Measurements from ENCODE around the gene CDH13.

Gene CDH13

GRCh38 chr16:82628088-82628423, 1.3 kb downstream of the CDH13 start:
- DNase-seq (ENCODE audit: low read depth in 2 of 2): no peak

- DNase-seq (ENCODE audit: low read depth in 2 of 2): no peak
Observed at GRCh38 chr16:82628711-82629110, 1.9 kb downstream of the CDH13 start.

GRCh38 chr16:82629441-82630027, 2.8 kb downstream of the CDH13 start:
- DNase-seq (ENCODE audit: low read depth in 2 of 2): peak; percentile 56 to 61

GRCh38 chr16:82630219-82630618, 3.5 kb downstream of the CDH13 start:
- DNase-seq (ENCODE audit: low read depth in 2 of 2): no peak

- peak in 1 of 2 experiments; percentile 24 for DNase-seq (ENCODE audit: low read depth in 2 of 2)
Observed at GRCh38 chr16:82630688-82631087, 3.9 kb downstream of the CDH13 start.

- no peak for DNase-seq (ENCODE audit: low read depth in 2 of 2)
Observed at GRCh38 chr16:82631701-82632685, 5.2 kb downstream of the CDH13 start.

- no peak for DNase-seq (ENCODE audit: low read depth in 2 of 2)
Observed at GRCh38 chr16:82633964-82634600, 7.3 kb downstream of the CDH13 start.

- DNase-seq (ENCODE audit: low read depth in 2 of 2): no peak
Observed at GRCh38 chr16:82634955-82635610, 8.3 kb downstream of the CDH13 start.

GRCh38 chr16:82636485-82636884, 9.7 kb downstream of the CDH13 start:
- DNase-seq (ENCODE audit: low read depth in 2 of 2): no peak

GRCh38 chr16:82636958-82637357, 10.2 kb downstream of the CDH13 start:
- DNase-seq (ENCODE audit: low read depth in 2 of 2): no peak

GRCh38 chr16:82638095-82638798, 11.5 kb downstream of the CDH13 start:
- DNase-seq (ENCODE audit: low read depth in 2 of 2): peak in 1 of 2 experiments; percentile 65

- no peak for DNase-seq (ENCODE audit: low read depth in 2 of 2)
Observed at GRCh38 chr16:82639263-82639662, 12.5 kb downstream of the CDH13 start.

GRCh38 chr16:82639666-82640336, 13.0 kb downstream of the CDH13 start:
- peak in 1 of 2 experiments; percentile 23 for DNase-seq (ENCODE audit: low read depth in 2 of 2)

- peak in 1 of 2 experiments; percentile 23 for DNase-seq (ENCODE audit: low read depth in 2 of 2)
Observed at GRCh38 chr16:82641336-82641984, 14.7 kb downstream of the CDH13 start.

GRCh38 chr16:82643136-82643535, 16.4 kb downstream of the CDH13 start:
- no peak for DNase-seq (ENCODE audit: low read depth in 2 of 2)

- DNase-seq (ENCODE audit: low read depth in 2 of 2): no peak
Observed at GRCh38 chr16:82643936-82644630, 17.3 kb downstream of the CDH13 start.

GRCh38 chr16:82646504-82646903, 19.7 kb downstream of the CDH13 start:
- no peak for DNase-seq (ENCODE audit: low read depth in 2 of 2)

GRCh38 chr16:82649766-82650165, 23.0 kb downstream of the CDH13 start:
- DNase-seq (ENCODE audit: low read depth in 2 of 2): no peak

GRCh38 chr16:82650804-82651203, 24.0 kb downstream of the CDH13 start:
- DNase-seq (ENCODE audit: low read depth in 2 of 2): no peak

Measured in fibroblast of skin of left quadriceps (primary cell).